Pulmonary artery endothelial cell (primary cell): Measurements from ENCODE around the gene LSM14B. TPM values are rescaled to one million over a fixed set of nuclear protein-coding genes. Genes with fewer than 3 reads are reported as not detected.

ENCODE experiments used
- DNase-seq: peaks from one replicate; pipeline ENCODE4 v3.0.0-alpha.2; 2011; ENCODE audit warnings: low read depth, low spot score
- total RNA-seq: library from RNA; depleted of rRNA; stranded (reverse); fragments of >200 nt; gene quantifications from 2 replicates; pipeline ENCODE4 v1.2.3, GENCODE V29; 2014

The LSM14B gene
- total RNA-seq, 1 donor from 2014 or later = 38.1 TPM

- peak; percentile 79 for DNase-seq
Measured at GRCh38 chr20:62182469-62183425, 60.5 kb downstream of the LSM14B start, which contains the start of gene MTG2. Gene MTG2, plus strand, starts transcription at chr20:62183028. Its CDS starts 10,393 bp downstream, at chr20:62193421.

- DNase-seq = no peak
Measured at GRCh38 chr20:62183426-62184142, 61.3 kb downstream of the LSM14B start.

Other genes with a start within 250 kb of the LSM14B start
- gene TAF4, start 56.6 kb upstream of the LSM14B start, total RNA-seq = 3.1 and 4.6 TPM in 2 replicates
- gene PSMA7, start 20.9 kb downstream of the LSM14B start, total RNA-seq = 463 and 570 TPM in 2 replicates
- gene SS18L1, start 21.3 kb downstream of the LSM14B start, total RNA-seq = 9.7 and 14.2 TPM in 2 replicates
- 17.6 and 22.2 TPM in 2 replicates for gene MTG2, start 60.6 kb downstream of the LSM14B start, total RNA-seq
- gene HRH3, start 97.8 kb downstream of the LSM14B start, total RNA-seq = not detected in 2 replicates
- gene OSBPL2, start 116.0 kb downstream of the LSM14B start, total RNA-seq = 20.6 and 21.4 TPM in 2 replicates
- 150 and 167 TPM in 2 replicates for gene ADRM1, start 180.5 kb downstream of the LSM14B start, total RNA-seq
- 54.0 and 60.6 TPM in 2 replicates for gene LAMA5, start 244.8 kb downstream of the LSM14B start, total RNA-seq